K562 (cell line): ENCODE data around the gene MPIG6B. TPM values are rescaled to one million over a fixed set of nuclear protein-coding genes. Genes with fewer than 3 reads are reported as not detected.

ENCODE experiments used
- CTCF ChIP-seq, 3 experiments: IDR thresholded peaks in 2 of 3; conservative IDR thresholded peaks in 1 of 3; 2 replicates each; pipeline ENCODE4 v1.5.1; 2011 to 2012; ENCODE audit warnings: low read length in 3 of 3, mild to moderate bottlenecking in 3 of 3, control low read depth in 2 of 3, improper control_type of control experiment in 1 of 3, inconsistent platforms in 1 of 3, low read depth in 1 of 3, mixed read lengths in 1 of 3, moderate library complexity in 1 of 3; ENCODE audit not compliant: insufficient read depth in 2 of 3
- NFIX ChIP-seq: fragments of 250-450 bp; sonication (Bioruptor Pico); IDR thresholded peaks from 2 replicates; pipeline ENCODE4 v1.4.0; 2020; ENCODE audit warnings: low read depth, mild to moderate bottlenecking, moderate library complexity
- NR4A1 ChIP-seq, 2 experiments: fragments of 250-450 bp in 1 of 2; fragments of 450-650 bp in 1 of 2; sonication (Bioruptor Pico) in 1 of 2; IDR thresholded peaks; 2 replicates each; pipeline versions ENCODE4 v1.4.0 to v1.6.1; 2016 to 2020; ENCODE audit warnings: mild to moderate bottlenecking in 2 of 2, missing compliant biosample characterization in 1 of 2, missing genetic modification characterization in 1 of 2, moderate library complexity in 1 of 2
- PCBP1 ChIP-seq: fragments of 200-400 bp; formaldehyde crosslinking; IDR thresholded peaks from 2 replicates; pipeline ENCODE4 v1.6.1; 2018; ENCODE audit warnings: mild to moderate bottlenecking, low read depth, low read length; ENCODE audit not compliant: poor library complexity, severe bottlenecking
- POLR3G ChIP-seq: IDR thresholded peaks from 2 replicates; pipeline ENCODE4 v1.6.1; 2011; ENCODE audit not compliant: insufficient read length, insufficient replicate concordance; ENCODE audit errors: extremely low read depth
- SMAD4 ChIP-seq: fragments of 250-450 bp; sonication (Bioruptor Pico); conservative IDR thresholded peaks from 2 replicates; pipeline ENCODE4 v1.8.0; 2021; ENCODE audit warnings: inconsistent platforms, mild to moderate bottlenecking, moderate library complexity
- TCF3 ChIP-seq: sonication (generic); formaldehyde crosslinking; IDR thresholded peaks from 2 replicates; pipeline ENCODE4 v1.4.0; 2020; ENCODE audit warnings: mild to moderate bottlenecking, missing genetic modification reagents
- ZNF133 ChIP-seq: fragments of 250-450 bp; sonication (Bioruptor Pico); IDR thresholded peaks from 2 replicates; pipeline ENCODE4 v1.4.0; 2020; ENCODE audit warnings: mild to moderate bottlenecking
- ZZZ3 ChIP-seq: fragments of 450-650 bp; IDR thresholded peaks from 2 replicates; pipeline ENCODE4 v1.6.1; 2016; ENCODE audit warnings: antibody characterized with exemption, mild to moderate bottlenecking, moderate library complexity
- polyA plus RNA-seq, 8 experiments: library from polyadenylated mRNA; depleted of rRNA in 4 of 8; stranded (reverse) in 5 of 8; unstranded in 3 of 8; fragments of >200 nt; fragmentation: Nextera tagmentation in 2 of 8; fragmentation: Illumina TruSeq in 1 of 8; extraction: Ambion mirVana in 2 of 8; extraction: Trizol in 1 of 8; gene quantifications; 2 replicates each; pipeline versions ENCODE4 v1.2.1 to v1.2.3, GENCODE V29; 2011 to 2014; ENCODE audit warnings: inconsistent platforms in 1 of 8, missing spikeins in 1 of 8
- total RNA-seq, 7 experiments: library from RNA; depleted of rRNA in 6 of 7; stranded (reverse); fragments of >200 nt in 6 of 7; fragmentation: Illumina TruSeq in 2 of 7; extraction: Trizol in 2 of 7; gene quantifications; 2 replicates each; pipeline versions ENCODE4 v1.2.1 to v1.2.3, GENCODE V29; 2011 to 2021; ENCODE audit warnings: low replicate concordance in 1 of 7

Gene MPIG6B
- total and polyA plus RNA-seq, 9 of the 15 experiments (the other 6 are each of a cell fraction or from before 2014, with no cell fraction given), result 0.11 to 1.2 (median 0.28) TPM; not detected in 1

- TF ChIP-seq POLR3G, result no peak
- peak; percentile 63 for TF ChIP-seq TCF3 (CRISPR knock-in tag)
- 0 out of 2 replicates have a peak, but pooled peaks have one; percentile 9 for TF ChIP-seq SMAD4
- no peak for TF ChIP-seq NFIX (CRISPR knock-in tag)
- no peak for TF ChIP-seq PCBP1
- no peak for TF ChIP-seq ZNF133 (CRISPR knock-in tag)
- peak in 1 of 3 experiments; percentile 3; a peak in 1 of 6 replicates for TF ChIP-seq CTCF (IDR thresholded peaks at IDR 0.05 in 2 of 3, conservative IDR thresholded peaks at IDR 0.05 in 1 of 3; ENCODE audit: insufficient read depth in 2 of 3, low read depth in 1 of 3, low read length in 3 of 3)
- 0 out of 2 replicates have a peak, but pooled peaks have one; percentile 14 for TF ChIP-seq NR4A1 (CRISPR knock-in tag; IDR thresholded peaks at IDR 0.05)
- TF ChIP-seq NR4A1 (tag; IDR thresholded peaks at IDR 0.05), result 0 out of 2 replicates have a peak, but pooled peaks have one; percentile 34
- no peak for TF ChIP-seq ZZZ3
- TF ChIP-seq, all 486 proteins: peak for 24
Measured at GRCh38 chr6:31706599-31706998, 16.6 kb upstream of the MPIG6B start, which contains the start of gene LY6G6F (continued).
